ENCODE results near the gene DLX4.
A peak's percentile ranks its signal among the peaks of the same experiment; 100 is the strongest.

The DLX4 gene

GRCh38 chr17:49996121-49996494 is 27.1 kb downstream of the DLX4 start:
- H3K4me3 ChIP-seq (ENCODE audit: low read depth, low read length) = no peak overlapping the region
- no peak overlapping the region for H2AFZ ChIP-seq (ENCODE audit: insufficient read depth, low read length, poor library complexity)
- H3K79me2 ChIP-seq (ENCODE audit: control insufficient read depth, insufficient read depth, low read length, poor library complexity) = peaks cover 13% of the 10 kb centered on the region
- H3K9me3 ChIP-seq (ENCODE audit: insufficient read depth, low read depth, low read length) = peaks cover 2% of the 10 kb centered on the region
- no peak overlapping the region for H3K14ac ChIP-seq (ENCODE audit: low read length)
- H4K91ac ChIP-seq (ENCODE audit: low read depth, low read length) = no peak overlapping the region
- peaks cover 20% of the 10 kb centered on the region for H3K79me1 ChIP-seq (ENCODE audit: low read length)
- H2AK5ac ChIP-seq (ENCODE audit: low read length) = peak overlapping the region; percentile 42
- H3K4me2 ChIP-seq (ENCODE audit: low read length) = peak overlapping the region; percentile 97
- H3K27me3 ChIP-seq (ENCODE audit: insufficient read depth, low read length) = no peaks in the 10 kb centered on the region
- H2BK5ac ChIP-seq (ENCODE audit: low read depth, low read length, poor library complexity) = no peak overlapping the region
- DNase-seq = no peak
- no peak overlapping the region for H3K9ac ChIP-seq (ENCODE audit: low read length)
- H2BK12ac ChIP-seq (ENCODE audit: low read length) = peak overlapping the region; percentile 33
- no CpG with 5 or more reads among the region's 7 CpGs for WGBS (ENCODE audit: extremely low coverage, insufficient coverage, insufficient read length)
- no peak overlapping the region for H3K18ac ChIP-seq (ENCODE audit: low read length)
- peaks cover 8 to 15% of the 10 kb centered on the region in 2 experiments for H3K4me1 ChIP-seq (ENCODE audit: control insufficient read depth in 1 of 2, insufficient read depth in 2 of 2, low read length in 2 of 2)
- H2BK120ac ChIP-seq (ENCODE audit: insufficient read depth, low read length, poor library complexity) = peak overlapping the region; percentile 9
- no peak overlapping the region for H3K4ac ChIP-seq (ENCODE audit: low read depth, low read length)
- no peak overlapping the region for H3K27ac ChIP-seq (ENCODE audit: low read depth, low read length)
- H4K8ac ChIP-seq (ENCODE audit: low read depth, low read length) = no peak overlapping the region
- peaks cover 9 to 11% of the 10 kb centered on the region in 2 experiments for H3K36me3 ChIP-seq (ENCODE audit: control insufficient read depth in 1 of 2, insufficient read depth in 2 of 2, low read length in 2 of 2)
- H4K12ac ChIP-seq (ENCODE audit: low read depth, low read length) = no peak overlapping the region
- no peak overlapping the region for H3K23ac ChIP-seq (ENCODE audit: low read length)

GRCh38 chr17:49996495-49997300 is 27.7 kb downstream of the DLX4 start:
- Histone ChIP-seq H3K4me1 (ENCODE audit: control insufficient read depth in 1 of 2, insufficient read depth in 2 of 2, low read length in 2 of 2) (peaks cover 8 to 15% of the 10 kb centered on the region in 2 experiments), H2AK5ac (ENCODE audit: low read length) (no peak overlapping the region), H3K79me2 (ENCODE audit: control insufficient read depth, insufficient read depth, low read length, poor library complexity) (peaks cover 13% of the 10 kb centered on the region), H2BK5ac (ENCODE audit: low read depth, low read length, poor library complexity) (no peak overlapping the region), H2BK12ac (ENCODE audit: low read length) (peak overlapping the region; percentile 74), H3K79me1 (ENCODE audit: low read length) (peaks cover 20% of the 10 kb centered on the region), H3K14ac (ENCODE audit: low read length) (peak overlapping the region; percentile 67), H3K9me3 (ENCODE audit: insufficient read depth, low read depth, low read length) (peaks cover 2% of the 10 kb centered on the region), H2BK120ac (ENCODE audit: insufficient read depth, low read length, poor library complexity) (peak overlapping the region; percentile 59), H3K27me3 (ENCODE audit: insufficient read depth, low read length) (no peaks in the 10 kb centered on the region), H4K91ac (ENCODE audit: low read depth, low read length) (peak overlapping the region; percentile 81), H4K12ac (ENCODE audit: low read depth, low read length) (peak overlapping the region; percentile 25), H3K9ac (ENCODE audit: low read length) (no peak overlapping the region), H3K18ac (ENCODE audit: low read length) (peak overlapping the region; percentile 37), H3K4me2 (ENCODE audit: low read length) (peak overlapping the region; percentile 97), H3K27ac (ENCODE audit: low read depth, low read length) (no peak overlapping the region), H3K23ac (ENCODE audit: low read length) (no peak overlapping the region), H3K4me3 (ENCODE audit: low read depth, low read length) (peak overlapping the region; percentile 53), H2AFZ (ENCODE audit: insufficient read depth, low read length, poor library complexity) (peak overlapping the region; percentile 75), H4K8ac (ENCODE audit: low read depth, low read length) (peak overlapping the region; percentile 51), H3K36me3 (ENCODE audit: control insufficient read depth in 1 of 2, insufficient read depth in 2 of 2, low read length in 2 of 2) (peaks cover 3 to 6% of the 10 kb centered on the region in 2 experiments), H3K4ac (ENCODE audit: low read depth, low read length) (peak overlapping the region; percentile 24)
- DNase-seq = peak; percentile 62 to 86
- no CpG with 5 or more reads among the region's 58 CpGs for WGBS (ENCODE audit: extremely low coverage, insufficient coverage, insufficient read length)

- no peak overlapping the region for H4K8ac ChIP-seq (ENCODE audit: low read depth, low read length)
- H3K14ac ChIP-seq (ENCODE audit: low read length) = peak overlapping the region; percentile 18
- H3K4me3 ChIP-seq (ENCODE audit: low read depth, low read length) = no peak overlapping the region
- H2BK120ac ChIP-seq (ENCODE audit: insufficient read depth, low read length, poor library complexity) = peak overlapping the region; percentile 27
- H3K23ac ChIP-seq (ENCODE audit: low read length) = no peak overlapping the region
- H3K4ac ChIP-seq (ENCODE audit: low read depth, low read length) = no peak overlapping the region
- H3K9ac ChIP-seq (ENCODE audit: low read length) = no peak overlapping the region
- peaks cover 8 to 15% of the 10 kb centered on the region in 2 experiments for H3K4me1 ChIP-seq (ENCODE audit: control insufficient read depth in 1 of 2, insufficient read depth in 2 of 2, low read length in 2 of 2)
- H2BK12ac ChIP-seq (ENCODE audit: low read length) = no peak overlapping the region
- H2AK5ac ChIP-seq (ENCODE audit: low read length) = no peak overlapping the region
- H3K79me1 ChIP-seq (ENCODE audit: low read length) = peaks cover 20% of the 10 kb centered on the region
- peak overlapping the region; percentile 81 for H4K91ac ChIP-seq (ENCODE audit: low read depth, low read length)
- H3K27ac ChIP-seq (ENCODE audit: low read depth, low read length) = no peak overlapping the region
- peak overlapping the region; percentile 54 for H2AFZ ChIP-seq (ENCODE audit: insufficient read depth, low read length, poor library complexity)
- no peak overlapping the region for H3K18ac ChIP-seq (ENCODE audit: low read length)
- peaks cover 2% of the 10 kb centered on the region for H3K9me3 ChIP-seq (ENCODE audit: insufficient read depth, low read depth, low read length)
- H3K4me2 ChIP-seq (ENCODE audit: low read length) = peak overlapping the region; percentile 97
- H4K12ac ChIP-seq (ENCODE audit: low read depth, low read length) = no peak overlapping the region
- no peak overlapping the region for H2BK5ac ChIP-seq (ENCODE audit: low read depth, low read length, poor library complexity)
- no peaks in the 10 kb centered on the region for H3K27me3 ChIP-seq (ENCODE audit: insufficient read depth, low read length)
- no CpG with 5 or more reads among the region's 6 CpGs for WGBS (ENCODE audit: extremely low coverage, insufficient coverage, insufficient read length)
- peaks cover 13% of the 10 kb centered on the region for H3K79me2 ChIP-seq (ENCODE audit: control insufficient read depth, insufficient read depth, low read length, poor library complexity)
- DNase-seq = peak; percentile 74 to 93
- peaks cover under 1 to 6% of the 10 kb centered on the region in 2 experiments for H3K36me3 ChIP-seq (ENCODE audit: control insufficient read depth in 1 of 2, insufficient read depth in 2 of 2, low read length in 2 of 2)
Observed at GRCh38 chr17:49997301-49997650, 28.3 kb downstream of the DLX4 start.

GRCh38 chr17:49997773-49998703 is 29.0 kb downstream of the DLX4 start:
- Histone ChIP-seq H3K4me3 (ENCODE audit: low read depth, low read length) (no peak overlapping the region), H2BK120ac (ENCODE audit: insufficient read depth, low read length, poor library complexity) (no peak overlapping the region), H3K18ac (ENCODE audit: low read length) (no peak overlapping the region), H3K9me3 (ENCODE audit: insufficient read depth, low read depth, low read length) (peaks cover 2% of the 10 kb centered on the region), H3K4ac (ENCODE audit: low read depth, low read length) (no peak overlapping the region), H3K79me1 (ENCODE audit: low read length) (peaks cover 20% of the 10 kb centered on the region), H2AK5ac (ENCODE audit: low read length) (no peak overlapping the region), H3K79me2 (ENCODE audit: control insufficient read depth, insufficient read depth, low read length, poor library complexity) (peaks cover 13% of the 10 kb centered on the region), H2AFZ (ENCODE audit: insufficient read depth, low read length, poor library complexity) (no peak overlapping the region), H3K9ac (ENCODE audit: low read length) (no peak overlapping the region), H3K4me2 (ENCODE audit: low read length) (no peak overlapping the region), H4K8ac (ENCODE audit: low read depth, low read length) (peak overlapping the region; percentile 13), H4K12ac (ENCODE audit: low read depth, low read length) (no peak overlapping the region), H3K27me3 (ENCODE audit: insufficient read depth, low read length) (no peaks in the 10 kb centered on the region), H3K27ac (ENCODE audit: low read depth, low read length) (no peak overlapping the region), H3K14ac (ENCODE audit: low read length) (no peak overlapping the region), H4K91ac (ENCODE audit: low read depth, low read length) (no peak overlapping the region), H2BK5ac (ENCODE audit: low read depth, low read length, poor library complexity) (no peak overlapping the region), H2BK12ac (ENCODE audit: low read length) (no peak overlapping the region), H3K23ac (ENCODE audit: low read length) (no peak overlapping the region), H3K36me3 (ENCODE audit: control insufficient read depth in 1 of 2, insufficient read depth in 2 of 2, low read length in 2 of 2) (peaks cover 0 to under 1% of the 10 kb centered on the region in 2 experiments), H3K4me1 (ENCODE audit: control insufficient read depth in 1 of 2, insufficient read depth in 2 of 2, low read length in 2 of 2) (peaks cover 8 to 15% of the 10 kb centered on the region in 2 experiments)
- DNase-seq = peak; percentile 88 to 97
- no CpG with 5 or more reads among the region's 20 CpGs for WGBS (ENCODE audit: extremely low coverage, insufficient coverage, insufficient read length)

All from trophoblast cell (in vitro differentiated cells and primary cell).